HG03139 (cell line): ENCODE measurements around the gene S100A6.

Source experiments
- ATAC-seq: cut with Tn5 transposase; IDR thresholded peaks from one replicate; pipeline ENCODE4 v1.9.1; 2021; ENCODE audit not compliant: unreplicated experiment

S100A6 gene

DNA sequence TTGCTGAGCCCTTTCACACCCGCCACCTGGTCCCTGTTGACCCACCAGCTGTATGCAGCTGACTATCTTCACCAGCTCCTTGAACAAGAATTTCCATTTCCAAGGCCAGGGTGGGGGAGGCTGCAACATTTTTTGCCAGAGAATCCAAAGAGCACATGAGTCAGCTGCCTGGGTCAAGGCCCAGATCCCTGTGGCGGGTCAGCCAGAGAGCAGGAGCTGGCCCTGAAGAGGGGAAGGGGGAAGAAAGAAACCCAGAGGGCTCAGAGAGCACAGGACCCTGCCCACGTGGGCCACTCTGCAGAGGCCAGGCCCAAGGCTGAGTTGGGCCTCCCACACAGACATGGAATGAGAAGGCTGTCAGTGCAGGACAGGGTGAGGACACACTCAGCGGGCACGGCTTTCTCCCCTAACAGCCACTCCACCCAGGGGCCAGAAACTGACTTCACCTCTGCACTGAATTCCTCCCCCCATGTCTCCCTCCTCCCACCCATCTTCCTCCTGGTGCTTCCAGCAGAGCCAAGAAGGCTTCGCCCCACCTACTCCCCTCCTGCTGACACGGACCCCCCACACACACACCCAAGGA, 28.9 kb downstream of the S100A6 start:
- ATAC-seq: no peak

GRCh38 chr1:153506386-153506785, 29.4 kb downstream of the S100A6 start:
- no peak for ATAC-seq

GRCh38 chr1:153505576-153505975, 30.2 kb downstream of the S100A6 start:
- no peak for ATAC-seq

- no peak for ATAC-seq
Observed at GRCh38 chr1:153503766-153504165, 32.0 kb downstream of the S100A6 start.

- ATAC-seq: no peak
Observed at GRCh38 chr1:153498746-153499145, 37.0 kb downstream of the S100A6 start.

GRCh38 chr1:153495536-153495935, 40.3 kb downstream of the S100A6 start:
- ATAC-seq: no peak

GRCh38 chr1:153494976-153495535, 40.7 kb downstream of the S100A6 start:
- no peak for ATAC-seq

DNA sequence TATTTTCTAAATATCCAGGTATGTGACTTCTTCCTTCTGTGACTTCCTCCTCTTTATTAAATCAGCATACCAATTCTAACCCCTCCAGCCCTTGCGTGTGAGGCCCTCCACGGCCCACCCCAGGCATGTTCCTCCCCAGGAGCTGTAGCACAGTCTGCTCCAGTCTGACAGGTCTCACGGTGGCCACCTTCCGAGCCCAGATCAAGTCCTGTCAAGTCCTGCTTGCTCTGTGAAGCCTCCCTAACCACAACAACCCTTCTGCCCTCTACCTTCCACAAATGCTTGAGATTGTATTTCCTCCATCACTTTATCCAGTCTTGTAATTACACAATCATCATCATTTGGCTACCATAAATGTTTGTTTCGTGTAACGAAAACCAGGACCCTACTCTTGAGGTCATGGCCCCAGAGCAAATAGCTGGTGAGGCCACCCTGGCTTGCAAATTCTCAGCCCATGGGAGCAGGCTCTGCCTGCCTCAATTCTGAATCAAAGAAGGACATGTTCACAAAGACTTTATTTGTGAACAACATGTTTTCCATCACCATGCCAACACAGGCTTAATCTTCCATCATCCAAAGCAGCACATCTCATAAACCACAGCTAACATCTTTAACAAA, 42.3 kb downstream of the S100A6 start:
- no peak for ATAC-seq

GRCh38 chr1:153490272-153491051, 45.3 kb downstream of the S100A6 start:
- ATAC-seq: no peak

- no peak for ATAC-seq
Observed at GRCh38 chr1:153488731-153489130, 47.1 kb downstream of the S100A6 start.

DNA sequence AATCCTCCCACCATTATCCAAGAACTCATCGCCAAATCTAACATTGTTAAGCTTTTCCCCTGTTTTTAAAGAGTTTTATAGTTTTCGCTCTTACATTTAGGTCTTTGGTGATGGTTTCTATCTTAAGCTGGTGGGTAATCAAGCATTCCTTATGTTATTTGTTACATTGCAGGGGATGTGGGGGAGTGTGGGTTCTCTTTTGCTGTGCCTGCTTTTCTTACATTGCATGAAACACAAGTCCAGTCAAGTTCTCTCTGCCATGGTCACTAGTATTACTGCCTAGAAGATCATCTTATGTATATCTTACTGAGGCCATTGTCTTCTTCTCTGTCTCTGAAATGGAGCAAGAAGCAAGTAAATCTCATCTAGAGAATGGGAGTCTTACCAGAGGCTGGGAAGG, 48.1 kb downstream of the S100A6 start:
- no peak for ATAC-seq

DNA sequence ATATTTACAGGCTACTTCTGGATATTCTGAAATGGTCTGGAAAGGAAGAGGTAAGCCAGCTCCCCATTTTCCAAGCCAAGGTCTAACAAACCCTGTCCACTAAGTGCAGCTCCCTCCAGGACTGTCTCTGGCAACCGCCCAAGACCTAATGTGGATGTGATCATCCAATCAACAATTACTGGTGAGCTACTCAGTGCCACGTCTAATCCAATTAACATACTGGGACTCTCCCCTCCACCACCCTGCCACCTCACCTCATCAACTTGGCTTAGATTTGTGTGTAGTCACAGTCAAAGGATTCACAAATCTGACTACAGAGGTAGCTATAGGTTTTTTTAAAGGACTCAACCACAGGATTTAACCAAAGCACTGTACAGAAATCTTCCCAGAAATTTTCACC, 49.9 kb downstream of the S100A6 start:
- no peak for ATAC-seq
